ENCODE measurements around the gene ST3GAL4.

- no peak for TF ChIP-seq CTCF (IDR thresholded peaks at IDR 0.05)
- no peak for TF ChIP-seq POLR2AphosphoS5 (IDR thresholded peaks at IDR 0.05)
These were observed 10.8 kb downstream of the ST3GAL4 start for GRCh38 chr11:126366064-126366822.
